ENCODE data around the gene CDH11. TPM values are rescaled to one million over a fixed set of nuclear protein-coding genes. Genes with fewer than 3 reads are reported as not detected.

Gene CDH11, protein sequence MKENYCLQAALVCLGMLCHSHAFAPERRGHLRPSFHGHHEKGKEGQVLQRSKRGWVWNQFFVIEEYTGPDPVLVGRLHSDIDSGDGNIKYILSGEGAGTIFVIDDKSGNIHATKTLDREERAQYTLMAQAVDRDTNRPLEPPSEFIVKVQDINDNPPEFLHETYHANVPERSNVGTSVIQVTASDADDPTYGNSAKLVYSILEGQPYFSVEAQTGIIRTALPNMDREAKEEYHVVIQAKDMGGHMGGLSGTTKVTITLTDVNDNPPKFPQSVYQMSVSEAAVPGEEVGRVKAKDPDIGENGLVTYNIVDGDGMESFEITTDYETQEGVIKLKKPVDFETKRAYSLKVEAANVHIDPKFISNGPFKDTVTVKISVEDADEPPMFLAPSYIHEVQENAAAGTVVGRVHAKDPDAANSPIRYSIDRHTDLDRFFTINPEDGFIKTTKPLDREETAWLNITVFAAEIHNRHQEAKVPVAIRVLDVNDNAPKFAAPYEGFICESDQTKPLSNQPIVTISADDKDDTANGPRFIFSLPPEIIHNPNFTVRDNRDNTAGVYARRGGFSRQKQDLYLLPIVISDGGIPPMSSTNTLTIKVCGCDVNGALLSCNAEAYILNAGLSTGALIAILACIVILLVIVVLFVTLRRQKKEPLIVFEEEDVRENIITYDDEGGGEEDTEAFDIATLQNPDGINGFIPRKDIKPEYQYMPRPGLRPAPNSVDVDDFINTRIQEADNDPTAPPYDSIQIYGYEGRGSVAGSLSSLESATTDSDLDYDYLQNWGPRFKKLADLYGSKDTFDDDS
- total RNA-seq (not detected), polyA plus RNA-seq (not detected)

- Histone ChIP-seq H3K27me3 (ENCODE audit: insufficient read depth, low read length, poor library complexity, severe bottlenecking) (no peaks in the 10 kb centered on the region), H3K4me1 (ENCODE audit: insufficient read depth, low read length) (no peaks in the 10 kb centered on the region), H3K36me3 (ENCODE audit: insufficient read depth, low read length) (no peaks in the 10 kb centered on the region), H3K4me3 (ENCODE audit: low read length) (no peak within 1 kb of the TSS), H3K9me3 (ENCODE audit: low read length) (no peaks in the 10 kb centered on the region), H3K27ac (ENCODE audit: low read depth, low read length) (no peak within 1 kb of the TSS)
- no peak for DNase-seq
- Mint-ChIP-seq H3K4me3 (no peak within 1 kb of the TSS), H3K27ac (no peak within 1 kb of the TSS), H3K4me1 (peaks cover 0 to 3% (median 0%) of the 10 kb centered on the region in 3 donors), H3K9me3 (peaks cover 0 to 12% (median 8%) of the 10 kb centered on the region in 5 donors), H3K27me3 (peaks cover 16 to 23% of the 10 kb centered on the region in 2 donors), H3K36me3 (peaks cover 0 to 4% (median 0%) of the 10 kb centered on the region in 3 donors)
- POLR2A ChIA-PET, result no interaction called here
- CTCF ChIA-PET, result no interaction called here
Observed at GRCh38 chr16:65121870-65122723, at the start of gene CDH11. Gene CDH11 (minus strand): TSS chr16:65122063. CDS start chr16:65004869, 117,194 bp downstream.

GRCh38 chr16:65154321-65154720 is 32.5 kb upstream of the CDH11 start:
- Histone ChIP-seq H3K27ac (ENCODE audit: low read depth, low read length) (no peak overlapping the region), H3K4me3 (ENCODE audit: low read length) (no peak overlapping the region), H3K27me3 (ENCODE audit: insufficient read depth, low read length, poor library complexity, severe bottlenecking) (no peaks in the 10 kb centered on the region), H3K36me3 (ENCODE audit: insufficient read depth, low read length) (no peaks in the 10 kb centered on the region), H3K4me1 (ENCODE audit: insufficient read depth, low read length) (no peaks in the 10 kb centered on the region), H3K9me3 (ENCODE audit: low read length) (no peaks in the 10 kb centered on the region)
- H3K9me3 Mint-ChIP-seq, result peaks cover 4 to 29% (median 6%) of the 10 kb centered on the region in 5 donors
- no peak for DNase-seq
- no peak overlapping the region for H3K27ac Mint-ChIP-seq
- no peak overlapping the region for H3K4me3 Mint-ChIP-seq
- H3K36me3 Mint-ChIP-seq, result no peaks in the 10 kb centered on the region
- H3K27me3 Mint-ChIP-seq, result no peaks in the 10 kb centered on the region
- ChIA-PET POLR2A (no interaction called here), CTCF (no interaction called here)
- no peaks in the 10 kb centered on the region for H3K4me1 Mint-ChIP-seq

DNA sequence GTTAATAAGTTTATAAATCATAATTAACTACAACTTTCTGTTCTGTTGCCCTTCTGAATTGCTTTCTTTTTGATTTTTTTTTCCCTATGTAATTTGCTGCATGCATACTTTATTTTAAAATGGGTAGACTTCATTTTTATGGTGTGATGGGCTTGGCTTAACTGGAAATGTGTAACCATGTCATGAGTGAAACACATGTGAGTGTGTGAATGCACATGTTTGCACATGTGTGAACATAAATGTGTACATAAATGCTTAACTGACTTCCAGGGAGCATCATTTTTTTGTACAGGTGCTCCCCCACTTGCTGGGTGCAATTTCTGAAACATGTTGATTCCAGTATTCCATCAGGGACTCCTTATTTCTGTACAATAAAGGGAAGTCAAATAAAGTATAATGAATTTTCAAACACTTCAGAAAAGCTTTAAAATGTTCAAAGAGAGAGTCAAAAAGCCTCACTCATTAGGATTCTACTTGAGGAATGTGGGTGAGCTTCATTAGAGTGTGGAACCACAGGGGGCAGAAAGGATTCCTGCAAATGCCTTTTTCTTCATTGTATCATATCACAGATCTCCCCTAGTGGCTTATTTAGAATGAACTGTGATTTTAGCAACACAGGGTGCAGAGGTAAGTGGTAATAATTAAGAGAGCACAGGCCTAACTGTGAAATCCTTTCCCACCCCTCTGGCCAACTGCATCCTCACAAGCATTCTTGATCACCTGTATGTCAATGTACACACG is 31.7 kb upstream of the CDH11 start:
- Histone ChIP-seq H3K4me3 (ENCODE audit: low read length) (no peak overlapping the region), H3K4me1 (ENCODE audit: insufficient read depth, low read length) (no peaks in the 10 kb centered on the region), H3K27ac (ENCODE audit: low read depth, low read length) (no peak overlapping the region), H3K9me3 (ENCODE audit: low read length) (no peaks in the 10 kb centered on the region), H3K36me3 (ENCODE audit: insufficient read depth, low read length) (no peaks in the 10 kb centered on the region), H3K27me3 (ENCODE audit: insufficient read depth, low read length, poor library complexity, severe bottlenecking) (no peaks in the 10 kb centered on the region)
- Mint-ChIP-seq H3K9me3 (peaks cover 3 to 29% (median 6%) of the 10 kb centered on the region in 5 donors), H3K27me3 (no peaks in the 10 kb centered on the region), H3K27ac (no peak overlapping the region), H3K36me3 (no peaks in the 10 kb centered on the region), H3K4me1 (no peaks in the 10 kb centered on the region), H3K4me3 (no peak overlapping the region)
- ChIA-PET POLR2A (no interaction called here), CTCF (no interaction called here)
- no peak for DNase-seq

GRCh38 chr16:65148804-65149203 is 26.9 kb upstream of the CDH11 start:
- Histone ChIP-seq H3K27ac (ENCODE audit: low read depth, low read length) (no peak overlapping the region), H3K9me3 (ENCODE audit: low read length) (no peaks in the 10 kb centered on the region), H3K27me3 (ENCODE audit: insufficient read depth, low read length, poor library complexity, severe bottlenecking) (no peaks in the 10 kb centered on the region), H3K36me3 (ENCODE audit: insufficient read depth, low read length) (no peaks in the 10 kb centered on the region), H3K4me3 (ENCODE audit: low read length) (no peak overlapping the region), H3K4me1 (ENCODE audit: insufficient read depth, low read length) (no peaks in the 10 kb centered on the region)
- ChIA-PET POLR2A (no interaction called here), CTCF (no interaction called here)
- H3K4me3 Mint-ChIP-seq, result no peak overlapping the region
- no peak overlapping the region for H3K27ac Mint-ChIP-seq
- H3K36me3 Mint-ChIP-seq, result no peaks in the 10 kb centered on the region
- DNase-seq, result no peak
- peaks cover 0 to 11% (median 5%) of the 10 kb centered on the region in 5 donors for H3K9me3 Mint-ChIP-seq
- no peaks in the 10 kb centered on the region for H3K27me3 Mint-ChIP-seq
- H3K4me1 Mint-ChIP-seq, result no peaks in the 10 kb centered on the region

- ChIA-PET POLR2A (no interaction called here), CTCF (no interaction called here)
- Histone ChIP-seq H3K4me1 (ENCODE audit: insufficient read depth, low read length) (no peaks in the 10 kb centered on the region), H3K36me3 (ENCODE audit: insufficient read depth, low read length) (no peaks in the 10 kb centered on the region), H3K27ac (ENCODE audit: low read depth, low read length) (no peak overlapping the region), H3K27me3 (ENCODE audit: insufficient read depth, low read length, poor library complexity, severe bottlenecking) (no peaks in the 10 kb centered on the region), H3K4me3 (ENCODE audit: low read length) (no peak overlapping the region), H3K9me3 (ENCODE audit: low read length) (no peaks in the 10 kb centered on the region)
- no peak overlapping the region for H3K27ac Mint-ChIP-seq
- no peaks in the 10 kb centered on the region for H3K36me3 Mint-ChIP-seq
- H3K4me1 Mint-ChIP-seq, result no peaks in the 10 kb centered on the region
- no peak for DNase-seq
- peaks cover under 1 to 39% (median 6%) of the 10 kb centered on the region in 5 donors for H3K9me3 Mint-ChIP-seq
- H3K4me3 Mint-ChIP-seq, result no peak overlapping the region
- no peaks in the 10 kb centered on the region for H3K27me3 Mint-ChIP-seq
Observed at GRCh38 chr16:65142276-65142675, 20.4 kb upstream of the CDH11 start.

- no peaks in the 10 kb centered on the region for H3K27me3 ChIP-seq (ENCODE audit: insufficient read depth, low read length, poor library complexity, severe bottlenecking)
- Mint-ChIP-seq H3K4me1 (no peaks in the 10 kb centered on the region), H3K4me3 (no peak overlapping the region), H3K27ac (no peak overlapping the region), H3K36me3 (no peaks in the 10 kb centered on the region), H3K27me3 (no peaks in the 10 kb centered on the region), H3K9me3 (peaks cover 8 to 24% (median 10%) of the 10 kb centered on the region in 5 donors)
- POLR2A ChIA-PET, result no interaction called here
- no peak for DNase-seq
- no peaks in the 10 kb centered on the region for H3K36me3 ChIP-seq (ENCODE audit: insufficient read depth, low read length)
- no peaks in the 10 kb centered on the region for H3K9me3 ChIP-seq (ENCODE audit: low read length)
- CTCF ChIA-PET, result no interaction called here
- H3K4me3 ChIP-seq (ENCODE audit: low read length), result no peak overlapping the region
- H3K4me1 ChIP-seq (ENCODE audit: insufficient read depth, low read length), result no peaks in the 10 kb centered on the region
- no peak overlapping the region for H3K27ac ChIP-seq (ENCODE audit: low read depth, low read length)
Observed at GRCh38 chr16:65136681-65137080, 14.8 kb upstream of the CDH11 start.

- DNase-seq, result no peak
- H3K27ac Mint-ChIP-seq, result no peak overlapping the region
Observed at GRCh38 chr16:65126845-65127624, 5.2 kb upstream of the CDH11 start.

More at GRCh38 chr16:65126845-65127624, 5.2 kb upstream of the CDH11 start:
- Mint-ChIP-seq H3K4me1 (no peaks in the 10 kb centered on the region), H3K36me3 (no peaks in the 10 kb centered on the region), H3K4me3 (no peak overlapping the region), H3K9me3 (peaks cover 4 to 9% (median 9%) of the 10 kb centered on the region in 5 donors), H3K27me3 (peaks cover 10 to 13% of the 10 kb centered on the region in 2 donors)
- no peaks in the 10 kb centered on the region for H3K27me3 ChIP-seq (ENCODE audit: insufficient read depth, low read length, poor library complexity, severe bottlenecking)
- H3K4me1 ChIP-seq (ENCODE audit: insufficient read depth, low read length), result no peaks in the 10 kb centered on the region
- POLR2A ChIA-PET, result no interaction called here
- no peaks in the 10 kb centered on the region for H3K9me3 ChIP-seq (ENCODE audit: low read length)
- H3K4me3 ChIP-seq (ENCODE audit: low read length), result no peak overlapping the region
- no peaks in the 10 kb centered on the region for H3K36me3 ChIP-seq (ENCODE audit: insufficient read depth, low read length)
- CTCF ChIA-PET, result no interaction called here
- H3K27ac ChIP-seq (ENCODE audit: low read depth, low read length), result no peak overlapping the region

All from CD8-positive, alpha-beta memory T cell (primary cell).